Measurements from ENCODE around the gene TACC2. TPM values are rescaled to one million over a fixed set of nuclear protein-coding genes. Genes with fewer than 3 reads are reported as not detected.

The TACC2 gene
- total RNA-seq, 1 donor from 2014 or later, result 10.7 TPM

- no peak overlapping the region for H3K27ac Mint-ChIP-seq
- no peaks in the 10 kb centered on the region for H3K27me3 Mint-ChIP-seq (ENCODE audit: insufficient read depth, low read depth)
- H3K9ac ChIP-seq, result no peak overlapping the region
- peaks cover 29% of the 10 kb centered on the region for H3K36me3 Mint-ChIP-seq
- no peaks in the 10 kb centered on the region for H3K4me1 ChIP-seq
- H4K20me1 ChIP-seq (ENCODE audit: low read depth), result no peaks in the 10 kb centered on the region
- no peaks in the 10 kb centered on the region for H3K36me3 ChIP-seq
- no peak for DNase-seq (ENCODE audit: low spot score)
- no peak overlapping the region for H3K4me3 ChIP-seq
- no peak overlapping the region for H3K27ac ChIP-seq
- no peak for TF ChIP-seq EZH2 (IDR thresholded peaks at IDR 0.05)
- TF ChIP-seq CTCF (IDR thresholded peaks at IDR 0.05), result no peak
- TF ChIP-seq EZH2phosphoT487 (IDR thresholded peaks at IDR 0.05), result no peak
- no peaks in the 10 kb centered on the region for H3K27me3 ChIP-seq
- no peaks in the 10 kb centered on the region for H3K9me3 Mint-ChIP-seq
- no peaks in the 10 kb centered on the region for H3K4me1 Mint-ChIP-seq
- no peak overlapping the region for H2AFZ ChIP-seq (replicated peaks)
- H3K4me2 ChIP-seq, result no peak overlapping the region
- H3K79me2 ChIP-seq (ENCODE audit: low read depth), result no peaks in the 10 kb centered on the region
- H3F3A ChIP-seq (ENCODE audit: low read depth), result no peaks in the 10 kb centered on the region
- no peak overlapping the region for H3K4me3 Mint-ChIP-seq
- H3K9me3 ChIP-seq (ENCODE audit: low read depth), result no peaks in the 10 kb centered on the region
These were observed 231.8 kb downstream of the TACC2 start for GRCh38 chr10:122220736-122221135.

- TF ChIP-seq EZH2 (IDR thresholded peaks at IDR 0.05) (no peak), EZH2phosphoT487 (IDR thresholded peaks at IDR 0.05) (no peak), CTCF (IDR thresholded peaks at IDR 0.05) (no peak)
- H4K20me1 ChIP-seq (ENCODE audit: low read depth), result no peaks in the 10 kb centered on the region
- H3K27ac ChIP-seq, result no peak overlapping the region
- Mint-ChIP-seq H3K4me1 (no peaks in the 10 kb centered on the region), H3K27ac (no peak overlapping the region), H3K4me3 (no peak overlapping the region), H3K27me3 (ENCODE audit: insufficient read depth, low read depth) (no peaks in the 10 kb centered on the region), H3K9me3 (no peaks in the 10 kb centered on the region), H3K36me3 (peaks cover 34% of the 10 kb centered on the region)
- H3K9me3 ChIP-seq (ENCODE audit: low read depth), result no peaks in the 10 kb centered on the region
- no peaks in the 10 kb centered on the region for H3K36me3 ChIP-seq
- no peaks in the 10 kb centered on the region for H3K79me2 ChIP-seq (ENCODE audit: low read depth)
- no peak overlapping the region for H2AFZ ChIP-seq (replicated peaks)
- no peak overlapping the region for H3K4me2 ChIP-seq
- no peaks in the 10 kb centered on the region for H3K4me1 ChIP-seq
- no peak for DNase-seq (ENCODE audit: low spot score)
- H3K9ac ChIP-seq, result no peak overlapping the region
- H3K27me3 ChIP-seq, result no peaks in the 10 kb centered on the region
- H3F3A ChIP-seq (ENCODE audit: low read depth), result no peaks in the 10 kb centered on the region
- H3K4me3 ChIP-seq, result no peak overlapping the region
These were observed 233.0 kb downstream of the TACC2 start for GRCh38 chr10:122221958-122222357.

- TF ChIP-seq EZH2 (IDR thresholded peaks at IDR 0.05) (no peak), EZH2phosphoT487 (IDR thresholded peaks at IDR 0.05) (no peak), CTCF (IDR thresholded peaks at IDR 0.05) (no peak)
- H3K9me3 ChIP-seq (ENCODE audit: low read depth), result no peaks in the 10 kb centered on the region
- H3K4me1 Mint-ChIP-seq, result no peaks in the 10 kb centered on the region
- no peak overlapping the region for H3K4me3 Mint-ChIP-seq
- no peaks in the 10 kb centered on the region for H3K27me3 Mint-ChIP-seq (ENCODE audit: insufficient read depth, low read depth)
- H3K27ac ChIP-seq, result no peak overlapping the region
- no peak overlapping the region for H3K27ac Mint-ChIP-seq
- DNase-seq (ENCODE audit: low spot score), result no peak
- peaks cover 36% of the 10 kb centered on the region for H3K36me3 Mint-ChIP-seq
- no peaks in the 10 kb centered on the region for H3K79me2 ChIP-seq (ENCODE audit: low read depth)
- no peak overlapping the region for H3K4me3 ChIP-seq
- H3K36me3 ChIP-seq, result no peaks in the 10 kb centered on the region
- H3K4me1 ChIP-seq, result no peaks in the 10 kb centered on the region
- no peaks in the 10 kb centered on the region for H3K9me3 Mint-ChIP-seq
- no peak overlapping the region for H3K4me2 ChIP-seq
- H3K27me3 ChIP-seq, result no peaks in the 10 kb centered on the region
- H4K20me1 ChIP-seq (ENCODE audit: low read depth), result no peaks in the 10 kb centered on the region
- no peaks in the 10 kb centered on the region for H3F3A ChIP-seq (ENCODE audit: low read depth)
- H2AFZ ChIP-seq (replicated peaks), result no peak overlapping the region
- H3K9ac ChIP-seq, result no peak overlapping the region
These were observed 233.7 kb downstream of the TACC2 start for GRCh38 chr10:122222638-122223037.
